Neural progenitor cell (in vitro differentiated cells): ENCODE results near the gene TSR3. TPM values are rescaled to one million over a fixed set of nuclear protein-coding genes. Genes with fewer than 3 reads are reported as not detected.
A peak's percentile ranks its signal among the peaks of the same experiment; 100 is the strongest.

ENCODE experiments used
- DNase-seq: peaks from one replicate; pipeline ENCODE4 v3.0.0-alpha.2; 2016; ENCODE audit warnings: low spot score
- H2AFZ ChIP-seq: fragments of 200-600 bp; sonication (generic); replicated peaks from 2 replicates; pipeline ENCODE4 v1.6.1; 2016; ENCODE audit warnings: antibody characterized with exemption
- H3F3A ChIP-seq: fragments of 200-600 bp; sonication (generic); 2 replicates; pipeline ENCODE4 v1.6.1; 2016; ENCODE audit warnings: antibody characterized with exemption, low read depth
- H3K27ac ChIP-seq: fragments of 200-600 bp; sonication (generic); 2 replicates; pipeline ENCODE4 v1.5.1; 2016; ENCODE audit warnings: mild to moderate bottlenecking
- H3K27me3 ChIP-seq: fragments of 200-600 bp; sonication (generic); 2 replicates; pipeline ENCODE4 v1.6.1; 2016; ENCODE audit warnings: mild to moderate bottlenecking, moderate library complexity
- H3K36me3 ChIP-seq: fragments of 200-600 bp; sonication (generic); 2 replicates; pipeline ENCODE4 v1.5.1; 2016
- H3K4me1 ChIP-seq: fragments of 200-600 bp; sonication (generic); 2 replicates; pipeline ENCODE4 v1.6.1; 2016; ENCODE audit warnings: mixed run types
- H3K4me2 ChIP-seq: fragments of 200-600 bp; sonication (generic); 2 replicates; pipeline ENCODE4 v1.6.1; 2016
- H3K4me3 ChIP-seq: fragments of 200-600 bp; sonication (generic); 2 replicates; pipeline ENCODE4 v1.5.1; 2016
- H3K79me2 ChIP-seq: fragments of 200-600 bp; sonication (generic); 2 replicates; pipeline ENCODE4 v1.6.1; 2016; ENCODE audit warnings: low read depth
- H3K9ac ChIP-seq: fragments of 200-600 bp; sonication (generic); 2 replicates; pipeline ENCODE4 v1.6.1; 2016
- H3K9me3 ChIP-seq: fragments of 200-600 bp; sonication (generic); 2 replicates; pipeline ENCODE4 v1.5.1; 2016; ENCODE audit warnings: low read depth
- H4K20me1 ChIP-seq: fragments of 200-600 bp; sonication (generic); 2 replicates; pipeline ENCODE4 v1.6.1; 2016; ENCODE audit warnings: low read depth
- H3K27ac Mint-ChIP-seq: 3 replicates; pipeline ENCODE4 v1.8.0; 2021; ENCODE audit warnings: mixed read lengths
- H3K27me3 Mint-ChIP-seq: 2 replicates; pipeline ENCODE4 v1.8.0; 2022; ENCODE audit warnings: low read depth, mild to moderate bottlenecking, inconsistent platforms, moderate library complexity, mixed read lengths; ENCODE audit not compliant: insufficient read depth
- H3K36me3 Mint-ChIP-seq: 3 replicates; pipeline ENCODE4 v1.8.0; 2021; ENCODE audit warnings: mixed read lengths
- H3K4me1 Mint-ChIP-seq: 3 replicates; pipeline ENCODE4 v1.8.0; 2021; ENCODE audit warnings: mixed read lengths
- H3K4me3 Mint-ChIP-seq: 3 replicates; pipeline ENCODE4 v1.8.0; 2021; ENCODE audit warnings: mild to moderate bottlenecking, moderate library complexity, mixed read lengths
- H3K9me3 Mint-ChIP-seq: 3 replicates; pipeline ENCODE4 v1.8.0; 2020; ENCODE audit warnings: mixed read lengths
- CTCF ChIP-seq: fragments of 200-600 bp; sonication (generic); IDR thresholded peaks from 2 replicates; pipeline ENCODE4 v1.5.1; 2017; ENCODE audit warnings: antibody characterized with exemption, mild to moderate bottlenecking
- EZH2 ChIP-seq: fragments of 200-600 bp; sonication (generic); IDR thresholded peaks from 2 replicates; pipeline ENCODE4 v1.6.1; 2017; ENCODE audit warnings: antibody characterized with exemption, mild to moderate bottlenecking, moderate library complexity
- EZH2phosphoT487 ChIP-seq: fragments of 200-600 bp; sonication (generic); IDR thresholded peaks from 2 replicates; pipeline ENCODE4 v1.6.1; 2017; ENCODE audit warnings: antibody characterized with exemption
- total RNA-seq: library from RNA; depleted of rRNA; stranded (reverse); fragments of >200 nt; gene quantifications from 2 replicates; pipeline ENCODE4 v1.2.3, GENCODE V29; 2015; ENCODE audit warnings: low replicate concordance

TSR3 gene
- total RNA-seq, 1 donor from 2014 or later, result 22.4 TPM

- Histone ChIP-seq H3K27me3 (peaks cover 25% of the 10 kb centered on the region), H3K9ac (no peak overlapping the region), H3K4me1 (peaks cover 8% of the 10 kb centered on the region), H3K4me2 (no peak overlapping the region), H3K9me3 (no peaks in the 10 kb centered on the region), H3K4me3 (no peak overlapping the region), H3F3A (peaks cover 2% of the 10 kb centered on the region), H2AFZ (no peak overlapping the region), H3K27ac (no peak overlapping the region), H4K20me1 (peaks cover 10% of the 10 kb centered on the region), H3K36me3 (no peaks in the 10 kb centered on the region), H3K79me2 (peaks cover 18% of the 10 kb centered on the region)
- H3K36me3 Mint-ChIP-seq, result peaks cover 2% of the 10 kb centered on the region
- H3K9me3 Mint-ChIP-seq, result peaks cover 3% of the 10 kb centered on the region
- peaks cover 17% of the 10 kb centered on the region for H3K27me3 Mint-ChIP-seq
- H3K27ac Mint-ChIP-seq, result no peak overlapping the region
- H3K4me3 Mint-ChIP-seq, result no peak overlapping the region
- DNase-seq, result no peak
- TF ChIP-seq CTCF (no peak), EZH2phosphoT487 (no peak), EZH2 (no peak)
- H3K4me1 Mint-ChIP-seq, result peaks cover 19% of the 10 kb centered on the region
Observed at GRCh38 chr16:1347286-1347855, 4.3 kb downstream of the TSR3 start.

GRCh38 chr16:1346422-1347285 is 5.0 kb downstream of the TSR3 start:
- H3K4me1 Mint-ChIP-seq, result peaks cover 19% of the 10 kb centered on the region
- H3K36me3 Mint-ChIP-seq, result no peaks in the 10 kb centered on the region
- no peak overlapping the region for H3K27ac ChIP-seq
- H3K4me1 ChIP-seq, result peaks cover 9% of the 10 kb centered on the region
- H3K79me2 ChIP-seq, result peaks cover 13% of the 10 kb centered on the region
- H3K36me3 ChIP-seq, result no peaks in the 10 kb centered on the region
- no peaks in the 10 kb centered on the region for H3K9me3 ChIP-seq
- H3K4me3 Mint-ChIP-seq, result no peak overlapping the region
- no peak for DNase-seq
- no peak overlapping the region for H3K4me3 ChIP-seq
- peak; percentile 18 for TF ChIP-seq CTCF
- no peak for TF ChIP-seq EZH2phosphoT487
- H3K4me2 ChIP-seq, result no peak overlapping the region
- H3K9ac ChIP-seq, result no peak overlapping the region
- peaks cover 13% of the 10 kb centered on the region for H4K20me1 ChIP-seq
- no peak overlapping the region for H2AFZ ChIP-seq
- H3K27ac Mint-ChIP-seq, result no peak overlapping the region
- H3K27me3 ChIP-seq, result peaks cover 33% of the 10 kb centered on the region
- H3F3A ChIP-seq, result peaks cover 5% of the 10 kb centered on the region
- H3K9me3 Mint-ChIP-seq, result no peaks in the 10 kb centered on the region
- peaks cover 14% of the 10 kb centered on the region for H3K27me3 Mint-ChIP-seq

- H3K4me1 Mint-ChIP-seq, result peaks cover 19% of the 10 kb centered on the region
Observed at GRCh38 chr16:1345651-1346421, 5.8 kb downstream of the TSR3 start.

More at GRCh38 chr16:1345651-1346421, 5.8 kb downstream of the TSR3 start:
- Histone ChIP-seq H3K27ac (no peak overlapping the region), H3K36me3 (no peaks in the 10 kb centered on the region), H3K4me3 (no peak overlapping the region), H3K9ac (no peak overlapping the region), H3K9me3 (no peaks in the 10 kb centered on the region), H3K79me2 (peaks cover 5% of the 10 kb centered on the region), H3K4me1 (peaks cover 9% of the 10 kb centered on the region), H2AFZ (no peak overlapping the region), H3F3A (peaks cover 5% of the 10 kb centered on the region), H4K20me1 (peaks cover 11% of the 10 kb centered on the region), H3K27me3 (peaks cover 41% of the 10 kb centered on the region), H3K4me2 (no peak overlapping the region)
- Mint-ChIP-seq H3K36me3 (no peaks in the 10 kb centered on the region), H3K27ac (no peak overlapping the region), H3K9me3 (no peaks in the 10 kb centered on the region), H3K4me3 (no peak overlapping the region), H3K27me3 (peaks cover 14% of the 10 kb centered on the region)
- no peak for DNase-seq
- TF ChIP-seq CTCF (no peak), EZH2 (no peak), EZH2phosphoT487 (no peak)
